ENCODE results near the gene LYRM7. TPM values are rescaled to one million over a fixed set of nuclear protein-coding genes. Genes with fewer than 3 reads are reported as not detected.

The LYRM7 gene
- total and polyA plus RNA-seq, 10 of the 15 experiments (the other 5 are each of a cell fraction or from before 2014, with no cell fraction given), result 9.2 to 68.8 (median 20.2) TPM

GRCh38 chr5:131224387-131225201, 53.9 kb downstream of the LYRM7 start (continued):
- TF ChIP-seq SRF (IDR thresholded peaks at IDR 0.05; ENCODE audit: low read depth in 2 of 2, low read length in 2 of 2) (no peak), MEF2A (IDR thresholded peaks at IDR 0.05; ENCODE audit: insufficient read depth, low read depth, low read length) (peak; percentile 83), RB1 (IDR thresholded peaks at IDR 0.05; ENCODE audit: borderline replicate concordance) (no peak), NR2C2 (IDR thresholded peaks at IDR 0.05; ENCODE audit: borderline replicate concordance, control insufficient read depth, insufficient read length, low read depth) (no peak), EED (IDR thresholded peaks at IDR 0.05; ENCODE audit: low read depth) (peak; percentile 97), NRF1 (conservative IDR thresholded peaks at IDR 0.05; ENCODE audit: low read depth, low read length) (no peak), HDAC6 (IDR thresholded peaks at IDR 0.05; ENCODE audit: unreplicated experiment) (no peak), BACH1 (IDR thresholded peaks at IDR 0.05; ENCODE audit: borderline replicate concordance) (peak; percentile 70; the same call in 1 of the 2 replicates), TCF7 (IDR thresholded peaks at IDR 0.05; ENCODE audit: borderline replicate concordance) (peak; percentile 70), RUNX3 (IDR thresholded peaks at IDR 0.05; ENCODE audit: low read length) (peak; percentile 98), KLF5 (IDR thresholded peaks at IDR 0.05; ENCODE audit: partially characterized antibody) (peak; percentile 68), PAX5 (IDR thresholded peaks at IDR 0.05; ENCODE audit: borderline replicate concordance, low read depth, low read length) (peak; percentile 88), NR2C1 (IDR thresholded peaks at IDR 0.05) (no peak), MTA2 (IDR thresholded peaks at IDR 0.05; ENCODE audit: low read depth) (peak; percentile 94), TCF12 (IDR thresholded peaks at IDR 0.05; ENCODE audit: low read depth, low read length) (peak; percentile 96)
- TF ChIP-seq, protein P1, sequence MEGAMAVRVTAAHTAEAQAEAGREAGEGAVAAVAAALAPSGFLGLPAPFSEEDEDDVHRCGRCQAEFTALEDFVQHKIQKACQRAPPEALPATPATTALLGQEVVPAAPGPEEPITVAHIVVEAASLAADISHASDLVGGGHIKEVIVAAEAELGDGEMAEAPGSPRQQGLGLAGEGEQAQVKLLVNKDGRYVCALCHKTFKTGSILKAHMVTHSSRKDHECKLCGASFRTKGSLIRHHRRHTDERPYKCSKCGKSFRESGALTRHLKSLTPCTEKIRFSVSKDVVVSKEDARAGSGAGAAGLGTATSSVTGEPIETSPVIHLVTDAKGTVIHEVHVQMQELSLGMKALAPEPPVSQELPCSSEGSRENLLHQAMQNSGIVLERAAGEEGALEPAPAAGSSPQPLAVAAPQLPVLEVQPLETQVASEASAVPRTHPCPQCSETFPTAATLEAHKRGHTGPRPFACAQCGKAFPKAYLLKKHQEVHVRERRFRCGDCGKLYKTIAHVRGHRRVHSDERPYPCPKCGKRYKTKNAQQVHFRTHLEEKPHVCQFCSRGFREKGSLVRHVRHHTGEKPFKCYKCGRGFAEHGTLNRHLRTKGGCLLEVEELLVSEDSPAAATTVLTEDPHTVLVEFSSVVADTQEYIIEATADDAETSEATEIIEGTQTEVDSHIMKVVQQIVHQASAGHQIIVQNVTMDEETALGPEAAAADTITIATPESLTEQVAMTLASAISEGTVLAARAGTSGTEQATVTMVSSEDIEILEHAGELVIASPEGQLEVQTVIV (IDR thresholded peaks at IDR 0.05; ENCODE audit: borderline replicate concordance, partially characterized antibody), result no peak
- TF ChIP-seq, protein P2, sequence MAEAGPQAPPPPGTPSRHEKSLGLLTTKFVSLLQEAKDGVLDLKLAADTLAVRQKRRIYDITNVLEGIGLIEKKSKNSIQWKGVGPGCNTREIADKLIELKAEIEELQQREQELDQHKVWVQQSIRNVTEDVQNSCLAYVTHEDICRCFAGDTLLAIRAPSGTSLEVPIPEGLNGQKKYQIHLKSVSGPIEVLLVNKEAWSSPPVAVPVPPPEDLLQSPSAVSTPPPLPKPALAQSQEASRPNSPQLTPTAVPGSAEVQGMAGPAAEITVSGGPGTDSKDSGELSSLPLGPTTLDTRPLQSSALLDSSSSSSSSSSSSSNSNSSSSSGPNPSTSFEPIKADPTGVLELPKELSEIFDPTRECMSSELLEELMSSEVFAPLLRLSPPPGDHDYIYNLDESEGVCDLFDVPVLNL (IDR thresholded peaks at IDR 0.05; ENCODE audit: low read depth, low read length), result no peak
- TF ChIP-seq, protein P3, sequence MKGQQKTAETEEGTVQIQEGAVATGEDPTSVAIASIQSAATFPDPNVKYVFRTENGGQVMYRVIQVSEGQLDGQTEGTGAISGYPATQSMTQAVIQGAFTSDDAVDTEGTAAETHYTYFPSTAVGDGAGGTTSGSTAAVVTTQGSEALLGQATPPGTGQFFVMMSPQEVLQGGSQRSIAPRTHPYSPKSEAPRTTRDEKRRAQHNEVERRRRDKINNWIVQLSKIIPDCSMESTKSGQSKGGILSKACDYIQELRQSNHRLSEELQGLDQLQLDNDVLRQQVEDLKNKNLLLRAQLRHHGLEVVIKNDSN (IDR thresholded peaks at IDR 0.05; ENCODE audit: borderline replicate concordance, extremely low read length, insufficient read depth, low read depth, low read length), result no peak
- TF ChIP-seq, protein P4, sequence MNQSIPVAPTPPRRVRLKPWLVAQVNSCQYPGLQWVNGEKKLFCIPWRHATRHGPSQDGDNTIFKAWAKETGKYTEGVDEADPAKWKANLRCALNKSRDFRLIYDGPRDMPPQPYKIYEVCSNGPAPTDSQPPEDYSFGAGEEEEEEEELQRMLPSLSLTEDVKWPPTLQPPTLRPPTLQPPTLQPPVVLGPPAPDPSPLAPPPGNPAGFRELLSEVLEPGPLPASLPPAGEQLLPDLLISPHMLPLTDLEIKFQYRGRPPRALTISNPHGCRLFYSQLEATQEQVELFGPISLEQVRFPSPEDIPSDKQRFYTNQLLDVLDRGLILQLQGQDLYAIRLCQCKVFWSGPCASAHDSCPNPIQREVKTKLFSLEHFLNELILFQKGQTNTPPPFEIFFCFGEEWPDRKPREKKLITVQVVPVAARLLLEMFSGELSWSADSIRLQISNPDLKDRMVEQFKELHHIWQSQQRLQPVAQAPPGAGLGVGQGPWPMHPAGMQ (IDR thresholded peaks at IDR 0.05; ENCODE audit: borderline replicate concordance), result 0 out of 2 replicates have a peak, but pooled peaks have one; percentile 4
- TF ChIP-seq, protein P5, sequence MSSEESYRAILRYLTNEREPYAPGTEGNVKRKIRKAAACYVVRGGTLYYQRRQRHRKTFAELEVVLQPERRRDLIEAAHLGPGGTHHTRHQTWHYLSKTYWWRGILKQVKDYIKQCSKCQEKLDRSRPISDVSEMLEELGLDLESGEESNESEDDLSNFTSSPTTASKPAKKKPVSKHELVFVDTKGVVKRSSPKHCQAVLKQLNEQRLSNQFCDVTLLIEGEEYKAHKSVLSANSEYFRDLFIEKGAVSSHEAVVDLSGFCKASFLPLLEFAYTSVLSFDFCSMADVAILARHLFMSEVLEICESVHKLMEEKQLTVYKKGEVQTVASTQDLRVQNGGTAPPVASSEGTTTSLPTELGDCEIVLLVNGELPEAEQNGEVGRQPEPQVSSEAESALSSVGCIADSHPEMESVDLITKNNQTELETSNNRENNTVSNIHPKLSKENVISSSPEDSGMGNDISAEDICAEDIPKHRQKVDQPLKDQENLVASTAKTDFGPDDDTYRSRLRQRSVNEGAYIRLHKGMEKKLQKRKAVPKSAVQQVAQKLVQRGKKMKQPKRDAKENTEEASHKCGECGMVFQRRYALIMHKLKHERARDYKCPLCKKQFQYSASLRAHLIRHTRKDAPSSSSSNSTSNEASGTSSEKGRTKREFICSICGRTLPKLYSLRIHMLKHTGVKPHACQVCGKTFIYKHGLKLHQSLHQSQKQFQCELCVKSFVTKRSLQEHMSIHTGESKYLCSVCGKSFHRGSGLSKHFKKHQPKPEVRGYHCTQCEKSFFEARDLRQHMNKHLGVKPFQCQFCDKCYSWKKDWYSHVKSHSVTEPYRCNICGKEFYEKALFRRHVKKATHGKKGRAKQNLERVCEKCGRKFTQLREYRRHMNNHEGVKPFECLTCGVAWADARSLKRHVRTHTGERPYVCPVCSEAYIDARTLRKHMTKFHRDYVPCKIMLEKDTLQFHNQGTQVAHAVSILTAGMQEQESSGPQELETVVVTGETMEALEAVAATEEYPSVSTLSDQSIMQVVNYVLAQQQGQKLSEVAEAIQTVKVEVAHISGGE (CRISPR knock-in tag; IDR thresholded peaks at IDR 0.05), result no peak
